Immature natural killer cell (primary cell): ENCODE results near the gene HDLBP. TPM values are rescaled to one million over a fixed set of nuclear protein-coding genes. Genes with fewer than 3 reads are reported as not detected.

ENCODE experiments used
- DNase-seq, 3 donors: peaks; one replicate each; pipeline ENCODE4 v3.0.0; 2022; ENCODE audit warnings: mixed read lengths in 1 of 3
- H3K27ac Mint-ChIP-seq, 6 donors: one replicate each; pipeline ENCODE4 v1.8.0; 2020; ENCODE audit warnings: mixed read lengths in 6 of 6, mild to moderate bottlenecking in 5 of 6, inconsistent platforms in 4 of 6, moderate library complexity in 3 of 6
- H3K27me3 Mint-ChIP-seq, 3 donors: one replicate each; pipeline ENCODE4 v1.8.0; 2020 to 2021; ENCODE audit warnings: low read depth in 3 of 3, mild to moderate bottlenecking in 3 of 3, mixed read lengths in 3 of 3, moderate library complexity in 3 of 3, inconsistent platforms in 1 of 3
- H3K36me3 Mint-ChIP-seq, 3 donors: one replicate each; pipeline ENCODE4 v1.8.0; 2020; ENCODE audit warnings: mixed read lengths in 3 of 3, inconsistent platforms in 2 of 3, mild to moderate bottlenecking in 2 of 3
- H3K4me1 Mint-ChIP-seq, 2 donors: one replicate each; pipeline ENCODE4 v1.8.0; 2020; ENCODE audit warnings: inconsistent platforms in 2 of 2, mild to moderate bottlenecking in 2 of 2, mixed read lengths in 2 of 2, moderate library complexity in 1 of 2
- H3K4me3 Mint-ChIP-seq, 5 donors: one replicate each; pipeline ENCODE4 v1.8.0; 2020; ENCODE audit warnings: mild to moderate bottlenecking in 5 of 5, mixed read lengths in 5 of 5, inconsistent platforms in 3 of 5, moderate library complexity in 3 of 5
- H3K9me3 Mint-ChIP-seq, 6 donors: one replicate each; pipeline ENCODE4 v1.8.0; 2020; ENCODE audit warnings: mild to moderate bottlenecking in 6 of 6, mixed read lengths in 6 of 6, inconsistent platforms in 4 of 6, moderate library complexity in 3 of 6
- polyA plus RNA-seq, 3 donors: library from polyadenylated mRNA; unstranded; fragments of 300-500 nt; fragmentation: Illumina TruSeq; gene quantifications; one replicate each; pipeline ENCODE4 v1.2.3, GENCODE V29; 2021

HDLBP gene
- polyA plus RNA-seq, 3 donors from 2014 or later: 20.4 to 71.7 (median 31.5) TPM

DNA sequence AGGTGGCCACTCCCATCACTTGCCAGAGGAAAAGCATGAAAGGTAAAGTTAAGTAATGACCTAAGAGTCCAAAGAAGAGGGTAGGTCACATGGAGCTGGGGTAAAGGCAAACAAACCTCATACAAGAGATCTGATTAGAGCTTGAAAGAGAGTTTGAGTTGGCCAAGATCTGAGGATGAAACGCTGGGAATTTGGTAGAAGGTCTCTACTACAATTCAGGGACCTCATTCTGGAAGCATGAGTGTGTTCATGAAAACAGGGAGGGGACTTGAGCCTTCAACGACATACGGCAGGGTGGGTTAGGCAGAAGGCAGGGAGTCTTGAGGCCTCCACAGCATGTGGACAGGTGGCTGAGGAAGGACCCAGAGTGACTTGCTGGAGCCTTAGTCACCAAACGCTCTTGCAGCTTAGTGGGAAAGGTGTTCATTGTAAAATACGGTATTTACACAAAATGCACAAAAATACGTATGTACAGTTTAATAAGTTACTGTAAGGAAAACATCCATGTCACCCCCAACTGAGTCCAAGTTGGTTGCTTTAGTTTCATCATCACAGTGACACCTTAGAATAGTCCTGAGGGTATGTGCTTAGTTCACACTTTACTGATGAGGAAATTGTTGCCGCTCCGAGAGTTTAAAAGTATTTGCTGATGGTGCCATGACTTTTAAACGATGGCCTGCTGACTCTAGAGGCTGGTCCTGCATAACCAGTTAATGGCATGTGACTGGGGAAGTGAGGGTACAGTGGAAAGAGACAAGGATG lies 35.6 kb upstream of the HDLBP start:
- peaks cover 1 to 5% (median 2%) of the 10 kb centered on the region in 3 donors for H3K27me3 Mint-ChIP-seq
- peak overlapping the region in 2 of 6 donors; percentile 24 to 41 for H3K27ac Mint-ChIP-seq
- no peaks in the 10 kb centered on the region for H3K9me3 Mint-ChIP-seq
- peaks cover 27 to 39% (median 33%) of the 10 kb centered on the region in 3 donors for H3K36me3 Mint-ChIP-seq
- DNase-seq: no peak
- peaks cover 0 to 3% of the 10 kb centered on the region in 2 donors for H3K4me1 Mint-ChIP-seq
- H3K4me3 Mint-ChIP-seq: no peak overlapping the region

DNA sequence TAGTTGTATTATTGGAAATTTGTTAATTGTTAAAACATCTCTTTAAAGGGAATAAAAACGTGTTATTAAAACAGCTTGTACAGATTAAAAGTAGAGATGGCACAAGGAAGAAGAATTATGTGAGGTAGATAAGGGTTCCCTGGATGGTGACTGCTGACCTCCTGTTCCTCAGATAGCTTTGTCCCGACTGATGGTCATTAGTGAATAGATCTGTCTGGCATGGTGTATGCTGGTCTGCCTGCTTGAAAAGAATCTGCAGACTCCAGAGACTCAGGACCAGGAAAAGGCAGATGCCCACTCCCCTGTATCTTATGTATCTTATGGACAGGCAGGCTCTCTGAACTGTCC lies 35.0 kb upstream of the HDLBP start:
- Mint-ChIP-seq H3K4me1 (peaks cover 0 to 2% of the 10 kb centered on the region in 2 donors), H3K27me3 (peaks cover 0 to 2% (median 1%) of the 10 kb centered on the region in 3 donors), H3K27ac (peak overlapping the region in 1 of 6 donors; percentile 41), H3K9me3 (no peaks in the 10 kb centered on the region), H3K4me3 (no peak overlapping the region), H3K36me3 (peaks cover 30 to 44% (median 39%) of the 10 kb centered on the region in 3 donors)
- no peak for DNase-seq

- H3K36me3 Mint-ChIP-seq: peaks cover 30 to 44% (median 39%) of the 10 kb centered on the region in 3 donors
- peaks cover 0 to 2% of the 10 kb centered on the region in 2 donors for H3K4me1 Mint-ChIP-seq
- no peak for DNase-seq
- peaks cover 0 to 2% (median 1%) of the 10 kb centered on the region in 3 donors for H3K27me3 Mint-ChIP-seq
- no peak overlapping the region for H3K4me3 Mint-ChIP-seq
- H3K27ac Mint-ChIP-seq: peak overlapping the region in 2 of 6 donors; percentile 30 to 47
- no peaks in the 10 kb centered on the region for H3K9me3 Mint-ChIP-seq
Measured at GRCh38 chr2:241349941-241350340, 34.5 kb upstream of the HDLBP start.

GRCh38 chr2:241344925-241345651 lies 29.6 kb upstream of the HDLBP start:
- Mint-ChIP-seq H3K36me3 (peaks cover 17 to 62% (median 29%) of the 10 kb centered on the region in 3 donors), H3K4me1 (peaks cover 2 to 23% of the 10 kb centered on the region in 2 donors), H3K4me3 (no peak overlapping the region), H3K27me3 (peaks cover 0 to 3% (median 1%) of the 10 kb centered on the region in 3 donors), H3K27ac (no peak overlapping the region), H3K9me3 (no peaks in the 10 kb centered on the region)
- DNase-seq: no peak

GRCh38 chr2:241340631-241341163 lies 25.2 kb upstream of the HDLBP start:
- DNase-seq: no peak
- Mint-ChIP-seq H3K4me3 (no peak overlapping the region), H3K27ac (peak overlapping the region in 5 of 6 donors; percentile 2 to 87 (median 40)), H3K36me3 (peaks cover 7 to 58% (median 24%) of the 10 kb centered on the region in 3 donors), H3K27me3 (peaks cover 0 to 1% (median 0%) of the 10 kb centered on the region in 3 donors), H3K4me1 (peaks cover 2 to 31% of the 10 kb centered on the region in 2 donors), H3K9me3 (no peaks in the 10 kb centered on the region)

GRCh38 chr2:241339839-241340630 lies 24.6 kb upstream of the HDLBP start:
- H3K27ac Mint-ChIP-seq: peak overlapping the region in 3 of 6 donors; percentile 25 to 87 (median 37)
- DNase-seq: no peak
- peaks cover 0 to 1% (median 0%) of the 10 kb centered on the region in 3 donors for H3K27me3 Mint-ChIP-seq
- no peak overlapping the region for H3K4me3 Mint-ChIP-seq
- H3K4me1 Mint-ChIP-seq: peaks cover 2 to 31% of the 10 kb centered on the region in 2 donors
- H3K9me3 Mint-ChIP-seq: no peaks in the 10 kb centered on the region
- H3K36me3 Mint-ChIP-seq: peaks cover 5 to 60% (median 23%) of the 10 kb centered on the region in 3 donors

DNA sequence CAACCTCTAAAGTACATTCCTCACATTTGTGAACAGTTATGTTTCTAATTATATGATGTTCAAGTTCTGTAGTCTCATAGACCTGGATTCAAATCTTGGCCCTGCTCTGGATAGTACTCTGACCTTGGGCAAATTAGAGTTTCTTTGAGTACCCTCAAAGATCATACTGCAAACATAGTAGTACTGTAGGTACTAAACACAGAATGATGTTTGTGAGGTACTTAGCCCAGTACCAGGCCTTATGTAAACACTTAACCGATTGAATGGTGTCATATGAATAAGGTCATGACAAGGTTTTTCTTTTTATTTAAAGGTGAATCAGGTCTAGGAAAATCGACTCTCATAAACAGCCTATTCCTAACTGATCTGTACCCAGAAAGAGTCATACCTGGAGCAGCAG lies 19.3 kb upstream of the HDLBP start:
- no peak for DNase-seq
- peak overlapping the region in 1 of 6 donors; percentile 76 for H3K27ac Mint-ChIP-seq
- peaks cover 4 to 24% of the 10 kb centered on the region in 2 donors for H3K4me1 Mint-ChIP-seq
- no peaks in the 10 kb centered on the region for H3K27me3 Mint-ChIP-seq
- no peaks in the 10 kb centered on the region for H3K9me3 Mint-ChIP-seq
- H3K4me3 Mint-ChIP-seq: no peak overlapping the region
- H3K36me3 Mint-ChIP-seq: peaks cover 0 to 37% (median 11%) of the 10 kb centered on the region in 3 donors

GRCh38 chr2:241330616-241330981 lies 15.1 kb upstream of the HDLBP start:
- Mint-ChIP-seq H3K27me3 (peaks cover 0 to 1% (median 0%) of the 10 kb centered on the region in 3 donors), H3K4me1 (peaks cover 4 to 34% of the 10 kb centered on the region in 2 donors), H3K4me3 (no peak overlapping the region), H3K9me3 (no peaks in the 10 kb centered on the region), H3K36me3 (peaks cover 11 to 35% (median 13%) of the 10 kb centered on the region in 3 donors), H3K27ac (peak overlapping the region in 1 of 6 donors; percentile 38)
- DNase-seq: no peak

DNA sequence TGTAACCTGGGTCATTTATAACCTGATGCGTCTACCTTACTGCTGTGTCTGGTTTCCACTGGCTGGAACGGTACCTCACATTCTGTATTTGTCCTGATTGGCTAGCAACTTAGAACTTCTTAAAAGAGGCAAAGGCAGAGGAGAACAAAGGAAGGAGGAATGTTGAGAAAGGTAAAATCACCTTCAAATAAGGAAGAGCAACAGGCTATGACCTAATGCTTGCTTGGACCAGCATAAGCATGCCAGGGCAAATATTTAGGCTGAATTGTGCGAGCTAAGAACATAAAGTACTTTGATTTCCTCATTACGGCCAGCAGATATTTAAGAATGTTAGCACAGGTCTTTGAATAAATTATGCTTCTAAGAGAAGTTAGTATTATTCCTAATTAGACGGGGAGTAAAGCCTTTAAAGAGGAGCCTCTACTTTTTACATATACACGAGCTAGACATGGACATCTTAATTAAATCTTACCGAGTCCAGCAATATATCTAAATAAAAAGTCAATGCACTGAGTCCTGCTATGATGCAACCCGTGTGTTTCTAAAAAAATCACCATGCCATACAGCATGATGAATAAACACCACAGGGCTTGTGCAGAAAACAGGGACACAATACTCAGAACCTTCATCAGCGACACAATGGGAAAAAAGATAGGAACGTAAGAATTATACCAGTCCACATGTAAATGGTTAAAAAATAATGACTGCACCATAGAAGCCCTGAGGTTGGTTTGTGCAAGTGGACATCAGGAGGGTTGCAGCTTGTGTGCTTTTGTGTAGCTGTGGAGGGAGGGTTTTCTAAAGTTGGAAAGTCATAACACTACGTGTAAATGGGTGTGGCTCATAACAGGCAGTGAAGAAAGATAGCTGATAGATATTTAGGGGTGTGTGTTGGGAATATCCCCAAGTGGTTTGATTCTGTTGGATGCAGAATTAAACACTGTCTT lies 14.5 kb upstream of the HDLBP start:
- peak overlapping the region in 3 of 6 donors; percentile 43 to 79 (median 70) for H3K27ac Mint-ChIP-seq
- peaks cover 11 to 37% (median 13%) of the 10 kb centered on the region in 3 donors for H3K36me3 Mint-ChIP-seq
- no peaks in the 10 kb centered on the region for H3K9me3 Mint-ChIP-seq
- H3K4me1 Mint-ChIP-seq: peaks cover 7 to 41% of the 10 kb centered on the region in 2 donors
- no peak overlapping the region for H3K4me3 Mint-ChIP-seq
- no peak for DNase-seq
- H3K27me3 Mint-ChIP-seq: peaks cover 0 to 1% (median 0%) of the 10 kb centered on the region in 3 donors

- peaks cover 0 to 1% (median 0%) of the 10 kb centered on the region in 3 donors for H3K27me3 Mint-ChIP-seq
- no peaks in the 10 kb centered on the region for H3K9me3 Mint-ChIP-seq
- H3K36me3 Mint-ChIP-seq: peaks cover 9 to 24% (median 11%) of the 10 kb centered on the region in 3 donors
- no peak for DNase-seq
- H3K27ac Mint-ChIP-seq: peak overlapping the region in 5 of 6 donors; percentile 7 to 70 (median 53)
- H3K4me1 Mint-ChIP-seq: peaks cover 39 to 69% of the 10 kb centered on the region in 2 donors
- no peak overlapping the region for H3K4me3 Mint-ChIP-seq
Measured at GRCh38 chr2:241325257-241325656, 9.8 kb upstream of the HDLBP start.

GRCh38 chr2:241324775-241325174 lies 9.3 kb upstream of the HDLBP start:
- peaks cover 8 to 25% (median 11%) of the 10 kb centered on the region in 3 donors for H3K36me3 Mint-ChIP-seq
- H3K27ac Mint-ChIP-seq: peak overlapping the region in 4 of 6 donors; percentile 9 to 42 (median 32)
- DNase-seq: no peak
- no peak overlapping the region for H3K4me3 Mint-ChIP-seq
- peaks cover 43 to 69% of the 10 kb centered on the region in 2 donors for H3K4me1 Mint-ChIP-seq
- peaks cover 0 to 1% (median 0%) of the 10 kb centered on the region in 3 donors for H3K27me3 Mint-ChIP-seq
- H3K9me3 Mint-ChIP-seq: no peaks in the 10 kb centered on the region

- no peaks in the 10 kb centered on the region for H3K9me3 Mint-ChIP-seq
Measured at GRCh38 chr2:241323778-241324177, 8.3 kb upstream of the HDLBP start.

More at GRCh38 chr2:241323778-241324177, 8.3 kb upstream of the HDLBP start:
- peak overlapping the region in 3 of 6 donors; percentile 30 to 55 (median 39) for H3K27ac Mint-ChIP-seq
- H3K27me3 Mint-ChIP-seq: peaks cover 0 to 1% (median 0%) of the 10 kb centered on the region in 3 donors
- DNase-seq: no peak
- H3K4me3 Mint-ChIP-seq: no peak overlapping the region
- H3K4me1 Mint-ChIP-seq: peaks cover 51 to 73% of the 10 kb centered on the region in 2 donors
- H3K36me3 Mint-ChIP-seq: peaks cover 8 to 20% (median 11%) of the 10 kb centered on the region in 3 donors
